HG02943 (cell line): Measurements from ENCODE around the gene SLC35A5.

Experiments used
- ATAC-seq: cut with Tn5 transposase; IDR thresholded peaks from one replicate; pipeline ENCODE4 v1.9.1; 2021; ENCODE audit warnings: mild to moderate bottlenecking, low read depth, moderate library complexity; ENCODE audit not compliant: unreplicated experiment

The SLC35A5 gene

GRCh38 chr3:112619295-112619694 lies 57.5 kb downstream of the SLC35A5 start:
- peak; percentile 62 for ATAC-seq

DNA sequence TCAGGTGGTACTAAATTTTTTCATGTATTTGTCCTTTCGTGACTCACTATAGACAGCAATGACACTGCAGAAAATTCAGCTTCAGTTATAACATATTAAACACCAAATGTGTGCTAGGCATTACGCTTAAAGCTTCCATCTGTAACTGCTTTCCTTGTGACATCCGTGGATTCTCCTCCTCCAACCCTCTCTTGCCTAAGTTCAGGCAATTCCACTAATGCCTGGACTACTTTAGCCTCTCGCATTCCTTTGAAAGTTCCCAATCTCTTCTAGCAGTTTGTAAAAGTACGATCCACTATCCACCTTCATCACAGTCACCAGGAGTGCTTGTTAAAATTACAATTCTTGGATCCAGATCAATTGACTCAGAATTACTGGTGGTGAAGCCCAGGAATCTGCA lies 61.4 kb downstream of the SLC35A5 start:
- ATAC-seq: no peak

DNA sequence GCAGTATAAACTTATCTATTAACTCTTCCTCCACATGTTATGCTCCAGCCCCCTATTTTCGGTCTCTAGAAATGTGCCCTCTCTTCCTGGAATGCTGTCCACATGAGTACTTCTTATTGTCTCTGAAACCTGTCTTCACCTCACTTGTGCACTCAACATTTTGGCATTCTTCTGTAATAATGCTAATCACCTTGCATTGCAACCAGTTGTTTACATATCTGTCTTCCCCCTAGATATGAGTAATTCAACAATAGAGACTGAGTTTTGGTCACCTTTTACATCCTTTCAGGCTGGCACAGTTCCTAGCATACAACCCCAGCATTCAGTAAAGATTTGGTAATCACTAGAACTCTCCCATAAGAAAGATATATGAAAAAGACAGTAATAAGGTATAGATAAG lies 61.9 kb downstream of the SLC35A5 start:
- no peak for ATAC-seq

GRCh38 chr3:112627419-112627818 lies 65.6 kb downstream of the SLC35A5 start:
- ATAC-seq: no peak

DNA sequence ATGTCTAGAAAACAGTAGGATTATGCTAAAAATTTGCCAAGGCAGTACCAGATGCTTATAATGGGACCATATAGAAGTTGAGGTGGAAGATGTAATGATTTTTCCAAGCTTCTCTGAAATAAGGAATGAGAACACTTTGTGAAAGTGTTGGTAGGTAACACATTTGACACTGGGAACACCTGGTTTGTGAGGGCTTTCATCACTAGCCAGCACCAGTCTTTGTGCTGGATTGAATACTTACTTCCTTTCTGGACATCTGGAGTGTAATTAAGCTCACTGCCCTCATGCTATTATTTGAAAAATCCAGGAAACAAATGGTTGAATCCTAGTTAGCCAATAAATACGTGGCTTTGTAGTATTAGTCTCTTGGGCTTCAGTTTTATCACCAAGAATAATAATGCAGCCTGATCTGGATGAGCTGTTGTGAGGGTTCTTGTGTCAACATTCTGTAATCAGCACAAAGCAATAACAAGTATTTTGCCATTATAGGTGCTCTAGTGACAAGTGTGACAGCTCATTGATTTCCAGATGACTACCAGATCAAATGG lies 66.1 kb downstream of the SLC35A5 start:
- ATAC-seq: no peak

- no peak for ATAC-seq
Measured at GRCh38 chr3:112629425-112629824, 67.6 kb downstream of the SLC35A5 start.

DNA sequence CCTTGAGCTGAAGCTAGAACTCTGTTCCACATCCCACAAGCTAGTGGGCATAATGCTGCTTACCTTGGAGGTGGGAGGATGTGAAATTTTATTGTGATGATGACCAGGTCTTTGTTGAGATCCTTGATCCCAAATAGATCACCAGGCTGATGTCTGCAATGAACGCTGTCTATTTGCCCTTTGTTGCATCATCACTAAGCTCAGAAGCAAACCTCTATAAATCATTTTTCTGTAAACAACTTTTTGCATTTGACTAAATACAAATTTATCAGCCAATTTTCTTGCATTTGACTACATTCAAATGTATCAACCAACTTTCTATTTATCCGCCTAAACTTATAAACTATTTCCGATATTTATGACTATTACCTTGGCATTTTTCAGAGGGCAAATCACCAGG lies 69.4 kb downstream of the SLC35A5 start:
- ATAC-seq: no peak

GRCh38 chr3:112632596-112632995 lies 70.8 kb downstream of the SLC35A5 start:
- no peak for ATAC-seq

GRCh38 chr3:112633191-112633590 lies 71.3 kb downstream of the SLC35A5 start:
- no peak for ATAC-seq

DNA sequence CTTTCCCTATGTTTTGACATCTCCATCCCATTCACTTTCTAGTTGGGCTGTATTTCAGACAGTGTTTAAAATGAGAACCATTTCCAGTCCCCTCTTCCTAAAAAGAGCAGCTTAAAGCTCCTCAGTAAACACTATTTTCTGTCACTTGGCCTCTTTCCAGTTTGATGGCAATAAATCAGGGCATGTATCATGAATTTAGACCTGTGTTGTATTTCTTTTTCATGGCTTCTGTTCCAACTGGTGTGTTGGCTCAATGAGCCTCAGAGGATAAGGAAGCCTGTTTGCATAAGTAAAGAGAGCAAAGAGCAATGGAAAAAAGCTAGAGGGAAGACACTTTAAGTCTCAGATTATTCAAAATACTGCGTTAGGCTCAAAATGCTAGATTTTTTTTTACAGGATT lies 71.9 kb downstream of the SLC35A5 start:
- ATAC-seq: no peak

DNA sequence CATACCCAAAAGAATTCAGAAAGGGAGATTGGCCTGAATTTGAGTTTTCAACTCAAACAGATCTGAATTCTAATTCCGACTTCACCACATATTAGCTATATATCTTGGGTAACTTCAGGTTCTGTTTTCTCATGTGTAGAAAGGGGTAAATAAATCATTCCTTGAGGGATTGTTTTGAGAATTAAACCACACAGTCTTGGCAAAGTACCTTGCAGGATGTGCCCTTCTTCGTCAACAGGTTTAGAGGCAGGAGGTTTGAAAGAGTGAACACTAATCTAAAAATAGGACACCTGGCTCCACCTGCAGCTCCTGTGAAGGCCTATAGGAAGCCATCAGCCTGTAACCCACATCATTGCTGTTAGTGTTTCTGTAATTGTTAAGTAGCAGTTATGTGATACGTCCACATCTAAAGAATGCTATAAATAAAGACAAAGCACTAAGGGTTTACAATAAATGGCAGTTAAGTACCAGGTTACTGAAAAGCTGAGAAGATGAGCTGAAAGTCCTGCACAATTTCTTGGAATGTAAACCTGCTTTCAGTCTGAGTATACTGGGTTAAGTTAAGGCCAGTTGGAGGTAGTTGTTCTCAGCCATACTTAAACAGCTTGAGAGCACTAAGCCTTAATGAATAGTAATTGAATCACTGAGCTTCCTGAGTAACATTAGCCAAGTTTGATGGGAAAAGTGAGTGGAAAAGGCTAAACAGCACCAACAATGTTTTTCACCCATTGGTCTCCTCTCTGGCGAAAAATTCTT lies 73.1 kb downstream of the SLC35A5 start:
- ATAC-seq: no peak
